NCI-H2081 treated with DMSO at 0.1 percent for 48 hours (cell line): Measurements from ENCODE around the gene KLHL18.
"Not testable (repeated sequence)": the region's sequence is repeated elsewhere in the genome, so short reads cannot be mapped to it uniquely, and the experiment has no call there.

ENCODE experiments used
- DNase-seq: peaks from one replicate; lab custom pipeline; 2025; lab: John Stamatoyannopoulos, UW

Gene KLHL18

DNA sequence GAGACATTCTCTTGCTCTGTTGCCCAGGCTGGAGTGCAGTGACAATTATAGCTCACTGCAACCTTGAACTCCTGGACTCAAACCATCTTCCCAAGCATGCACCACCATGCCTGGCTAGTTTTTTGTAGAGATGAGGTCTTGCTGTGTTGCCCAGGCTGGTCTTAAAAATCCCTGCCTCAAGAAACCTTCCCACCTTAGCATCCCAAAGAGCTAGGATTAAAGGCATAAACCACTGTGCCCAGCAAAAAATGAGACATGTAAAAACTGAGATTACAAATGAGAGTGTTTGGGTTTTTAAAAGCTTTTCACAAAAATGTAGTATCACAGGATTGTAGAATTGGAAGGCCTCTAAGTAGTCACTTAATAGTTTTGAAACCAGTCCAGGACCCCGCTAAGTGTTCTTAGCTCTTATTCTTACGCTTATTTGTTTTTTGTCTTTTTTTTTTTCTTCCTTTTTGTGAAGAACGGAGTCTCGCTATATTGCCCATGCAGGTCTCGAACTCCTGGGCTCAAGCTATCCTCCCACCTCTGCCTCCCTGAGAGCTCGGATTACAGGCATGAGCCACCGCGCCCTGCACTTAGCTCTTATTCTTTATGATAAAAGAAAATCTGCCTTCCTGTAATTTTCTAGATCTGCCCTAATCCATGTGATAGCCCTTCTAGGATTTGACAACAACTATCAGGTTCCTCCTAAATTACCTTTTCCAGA is 31.5 kb downstream of the KLHL18 start:
- DNase-seq, result no peak

DNA sequence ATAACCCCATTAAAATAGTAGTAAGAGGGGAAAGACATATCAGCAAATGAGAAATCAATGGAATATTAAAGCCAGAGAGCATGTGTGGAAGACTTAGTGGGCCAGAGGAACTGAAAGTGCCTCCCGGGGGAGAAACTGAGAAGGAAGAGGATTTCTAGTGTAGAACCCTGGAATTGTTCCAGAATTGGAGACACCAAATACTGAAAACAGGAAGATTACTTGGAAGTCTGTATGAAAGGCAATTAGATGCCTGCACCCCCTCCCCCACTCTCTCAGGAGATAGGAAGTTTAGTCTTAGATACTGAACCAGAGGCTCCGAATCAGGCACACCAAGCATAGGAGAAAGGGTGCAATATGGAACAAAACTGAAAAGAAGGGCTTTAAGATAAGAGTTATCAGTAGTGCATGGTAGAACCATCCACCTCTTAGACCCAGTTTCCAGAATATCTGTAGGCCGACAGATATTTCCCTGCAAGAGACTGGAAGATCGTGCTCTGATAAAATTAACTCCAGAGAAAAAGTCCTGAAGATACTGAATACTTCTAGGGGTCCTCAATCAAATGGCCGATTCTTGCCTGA is 32.4 kb downstream of the KLHL18 start:
- DNase-seq, result no peak

DNA sequence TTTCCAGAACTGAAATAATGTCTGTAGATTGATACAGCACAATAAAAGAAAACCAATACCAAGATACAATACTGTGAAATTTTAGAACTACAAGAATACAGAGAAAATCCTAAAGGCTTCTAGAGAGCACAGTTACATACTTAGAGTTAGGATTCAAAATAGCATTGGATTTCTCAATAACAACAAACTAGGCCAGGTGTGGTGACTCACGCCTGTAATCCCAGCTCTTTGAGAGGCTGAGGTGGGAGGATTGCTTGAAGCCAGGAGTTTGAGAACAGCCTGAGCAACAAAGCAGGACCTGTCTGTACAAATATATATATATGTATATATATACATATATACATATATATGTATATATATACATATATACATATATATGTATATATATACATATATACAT is 33.4 kb downstream of the KLHL18 start:
- not testable (repeated sequence) for DNase-seq

DNA sequence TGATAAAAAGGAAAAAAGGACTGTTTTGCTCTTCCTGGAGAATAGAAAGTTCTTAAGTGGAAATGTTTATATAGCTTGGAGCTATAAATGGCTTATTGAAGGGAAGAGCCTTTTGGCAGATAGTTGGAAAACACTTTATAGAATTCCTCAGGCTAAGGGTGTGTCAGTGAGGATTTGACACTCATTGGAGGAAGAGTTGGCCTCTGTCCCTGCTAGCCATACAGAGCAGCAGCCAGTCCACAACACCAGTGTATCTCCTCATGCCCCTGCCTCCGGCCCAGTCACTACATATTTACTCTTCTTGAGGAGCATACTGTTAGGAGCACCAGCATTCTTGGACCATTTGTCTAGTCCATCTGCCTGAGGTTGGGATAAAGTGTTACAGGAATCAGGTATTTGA is 36.2 kb downstream of the KLHL18 start:
- no peak for DNase-seq

DNA sequence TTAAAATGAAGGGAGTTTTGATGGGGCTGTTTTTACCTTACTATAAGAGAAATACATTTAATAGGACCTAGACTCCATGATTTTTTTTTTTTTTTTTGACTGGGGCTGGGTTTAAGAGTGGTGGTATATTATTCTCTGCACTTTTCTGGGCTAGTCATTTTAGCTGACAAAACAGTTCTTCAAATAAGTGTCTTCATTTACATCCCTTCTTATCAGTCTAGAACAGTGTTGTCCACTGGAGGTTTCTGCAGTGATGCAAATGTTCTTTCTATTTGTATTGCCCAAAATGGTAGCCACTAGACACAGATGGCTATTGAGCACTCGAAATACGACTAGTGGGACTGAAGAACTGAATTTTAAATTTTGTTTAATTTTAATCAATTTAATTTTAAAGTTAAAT is 37.2 kb downstream of the KLHL18 start:
- DNase-seq, result no peak

DNA sequence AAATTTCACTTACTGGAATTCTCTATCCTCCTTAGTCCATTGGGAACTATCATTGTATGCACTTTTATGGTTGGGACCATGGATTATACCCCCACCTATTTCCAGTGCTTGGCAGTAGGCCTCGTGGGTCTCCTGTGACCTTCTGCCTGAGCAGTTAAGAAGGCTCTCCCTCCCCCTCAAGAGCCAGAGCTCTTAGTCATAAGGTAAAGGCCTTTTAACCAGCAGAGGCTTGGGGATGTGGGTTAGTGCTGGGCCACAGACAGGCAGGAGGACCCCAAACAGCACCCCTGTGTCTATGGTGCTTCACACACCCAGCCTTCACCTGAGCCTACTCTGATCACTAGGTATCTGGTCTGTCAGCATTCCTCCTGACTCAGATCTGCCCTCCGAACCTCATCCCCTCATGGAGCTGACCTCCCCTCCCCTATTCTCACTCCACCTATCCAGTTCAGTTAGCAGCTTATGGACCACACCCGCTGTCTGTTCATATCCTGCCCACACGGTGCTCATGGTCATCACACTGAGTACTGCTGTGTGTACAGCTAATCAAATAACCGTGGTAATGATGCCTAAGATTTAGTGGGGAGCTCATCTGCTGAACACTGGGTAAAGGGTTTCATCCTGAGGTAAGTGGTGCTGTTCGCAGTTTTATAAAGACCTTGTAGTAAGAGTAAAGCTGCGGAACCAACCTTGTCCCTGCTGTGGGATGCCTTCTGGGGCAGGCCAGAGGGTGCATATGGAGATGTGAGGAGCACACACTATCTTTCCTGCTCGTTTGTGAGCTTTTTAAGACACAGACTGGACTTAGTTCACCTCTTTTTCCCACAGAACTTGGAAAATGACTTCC is 40.9 kb downstream of the KLHL18 start:
- no peak for DNase-seq

DNA sequence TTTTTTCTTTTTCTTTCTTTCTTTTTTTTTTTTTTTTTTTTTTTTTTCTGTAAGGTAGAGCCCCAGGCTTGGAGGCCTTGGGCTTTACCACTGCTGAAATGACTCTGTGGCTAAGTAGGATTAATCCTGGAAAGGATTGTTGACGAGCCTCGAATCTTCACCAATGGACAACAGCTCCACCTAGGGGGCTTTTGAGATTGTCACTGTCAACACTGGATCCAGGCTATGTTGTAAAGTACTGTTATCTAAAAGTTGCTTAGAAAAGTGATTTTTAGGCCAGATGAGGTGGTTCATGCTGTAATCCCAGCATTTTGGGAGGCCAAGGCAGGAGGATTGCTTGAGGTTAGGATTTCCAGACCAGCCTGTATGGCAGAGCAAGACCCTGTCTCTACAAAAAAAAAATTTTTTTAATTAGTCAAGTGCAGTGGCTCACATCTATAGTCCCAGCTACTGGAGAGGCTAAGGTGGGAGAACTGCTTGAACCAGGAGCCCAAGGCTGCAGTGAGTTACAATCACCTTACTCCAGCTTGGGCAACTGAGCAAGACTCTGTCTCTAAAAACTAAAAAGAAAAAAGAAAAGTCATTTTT is 41.6 kb downstream of the KLHL18 start:
- no peak for DNase-seq

DNA sequence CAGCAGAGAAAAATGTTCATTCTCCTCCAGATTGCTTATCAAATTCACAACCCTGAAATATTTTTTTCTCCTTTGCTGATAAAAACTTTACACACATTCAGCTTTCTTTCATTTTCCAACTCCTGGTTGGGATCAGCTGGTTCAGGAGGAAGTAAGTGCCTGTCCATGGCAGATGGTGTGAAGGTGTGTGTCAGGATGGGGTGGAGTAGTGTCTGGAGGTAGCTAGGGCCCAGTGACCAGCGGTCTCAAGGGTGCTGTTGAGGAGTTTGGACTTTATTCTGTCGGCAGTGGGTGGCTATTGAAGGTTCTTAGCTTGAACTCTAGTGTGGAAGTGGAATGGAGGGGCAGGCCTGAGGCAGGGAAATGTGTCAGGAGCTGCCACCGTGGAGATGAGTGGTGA is 51.2 kb downstream of the KLHL18 start:
- no peak for DNase-seq

DNA sequence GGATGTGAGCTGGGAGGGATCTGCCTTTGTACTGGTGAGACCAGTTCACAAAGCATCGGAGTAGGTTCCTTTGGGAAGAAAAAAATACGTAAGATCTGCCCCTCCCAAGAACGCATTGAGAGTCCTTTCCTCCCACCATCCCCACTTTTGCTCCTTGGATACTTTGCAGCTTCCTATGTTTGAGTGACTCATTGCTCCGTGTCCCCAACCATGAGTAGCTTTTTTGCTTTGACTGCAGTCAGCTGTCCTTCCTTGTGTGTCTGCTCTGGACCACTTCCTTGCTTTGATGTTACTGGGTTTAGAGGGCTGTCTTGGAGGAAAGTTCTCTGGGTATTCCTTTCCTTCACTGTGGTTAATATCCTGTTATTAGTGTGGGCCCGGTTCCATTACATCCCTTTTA is 54.9 kb downstream of the KLHL18 start:
- no peak for DNase-seq

DNA sequence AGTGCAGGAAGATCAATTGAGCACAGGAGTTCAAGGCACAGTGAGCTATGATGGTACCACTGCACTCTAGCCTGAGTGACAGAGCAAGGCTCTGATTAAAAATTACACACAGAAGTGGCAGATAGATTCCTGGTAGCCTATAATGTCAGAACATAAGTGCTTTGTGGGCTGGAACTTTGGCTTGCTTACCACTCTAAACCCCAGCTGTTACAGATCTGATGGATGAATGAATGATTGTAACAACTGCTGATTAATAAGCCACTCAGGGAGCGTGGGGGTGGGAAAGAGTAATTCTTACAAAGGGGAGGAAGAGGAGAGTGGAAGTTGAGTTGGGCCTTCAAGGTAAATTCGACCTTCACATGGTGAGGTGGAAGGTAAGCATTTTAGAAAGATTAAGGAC is 57.2 kb downstream of the KLHL18 start:
- DNase-seq, result no peak

DNA sequence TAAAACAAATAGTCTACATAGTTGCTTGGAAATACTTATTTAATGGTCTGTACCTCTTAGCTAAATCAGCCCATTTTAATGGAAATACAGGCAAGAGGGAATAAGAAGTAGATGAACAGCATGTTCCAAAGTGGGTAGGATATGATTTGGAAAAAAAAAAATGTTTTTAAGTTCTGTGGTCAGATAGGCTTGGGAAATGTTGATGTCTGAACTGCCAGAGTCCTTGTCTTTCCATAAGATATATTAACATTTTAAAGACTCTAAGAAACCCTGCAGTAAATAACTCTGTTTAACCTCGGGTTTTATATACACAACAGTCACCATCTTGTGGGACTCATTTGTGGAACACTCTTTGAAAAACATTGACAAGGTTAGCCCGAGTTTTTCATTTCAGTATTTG is 58.1 kb downstream of the KLHL18 start:
- DNase-seq, result no peak

DNA sequence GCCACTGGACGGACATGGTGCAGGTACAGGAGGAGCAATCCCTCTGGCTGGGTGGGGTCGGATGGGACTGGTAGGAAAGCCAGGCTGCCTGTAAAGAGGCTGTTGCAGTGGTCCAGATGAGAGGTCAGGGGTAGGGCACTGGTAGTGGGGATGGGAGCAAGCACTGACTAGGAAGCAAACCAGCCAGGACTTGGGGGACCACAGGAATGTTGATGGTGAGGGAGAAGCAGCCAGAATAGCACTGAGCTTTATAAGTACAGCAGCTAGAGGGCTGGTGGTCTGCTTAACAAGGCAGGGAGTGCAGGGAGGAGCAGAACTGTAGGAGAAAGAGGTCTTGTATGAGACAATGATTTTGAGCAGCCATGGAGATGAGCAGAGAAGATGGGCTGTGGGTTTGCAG is 59.4 kb downstream of the KLHL18 start:
- no peak for DNase-seq

DNA sequence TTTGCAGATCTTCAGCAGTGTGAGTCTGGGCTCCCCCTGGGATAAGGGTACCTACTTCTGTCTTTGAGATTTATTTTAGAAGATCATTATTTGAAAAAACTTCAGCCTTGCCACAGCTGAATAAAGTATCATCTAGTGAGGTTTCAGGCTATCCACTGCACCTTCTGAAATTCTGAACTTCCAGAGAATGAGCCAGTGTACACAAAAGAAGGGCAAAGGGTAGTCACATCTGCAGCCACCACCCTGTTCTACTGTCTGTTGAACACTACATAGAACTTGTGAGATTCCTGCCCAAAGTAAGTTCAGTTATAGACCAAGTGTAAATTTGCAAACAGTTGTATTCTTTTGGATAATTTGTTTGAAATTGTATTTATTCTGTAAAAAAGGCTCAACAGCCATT is 60.1 kb downstream of the KLHL18 start:
- DNase-seq, result no peak

DNA sequence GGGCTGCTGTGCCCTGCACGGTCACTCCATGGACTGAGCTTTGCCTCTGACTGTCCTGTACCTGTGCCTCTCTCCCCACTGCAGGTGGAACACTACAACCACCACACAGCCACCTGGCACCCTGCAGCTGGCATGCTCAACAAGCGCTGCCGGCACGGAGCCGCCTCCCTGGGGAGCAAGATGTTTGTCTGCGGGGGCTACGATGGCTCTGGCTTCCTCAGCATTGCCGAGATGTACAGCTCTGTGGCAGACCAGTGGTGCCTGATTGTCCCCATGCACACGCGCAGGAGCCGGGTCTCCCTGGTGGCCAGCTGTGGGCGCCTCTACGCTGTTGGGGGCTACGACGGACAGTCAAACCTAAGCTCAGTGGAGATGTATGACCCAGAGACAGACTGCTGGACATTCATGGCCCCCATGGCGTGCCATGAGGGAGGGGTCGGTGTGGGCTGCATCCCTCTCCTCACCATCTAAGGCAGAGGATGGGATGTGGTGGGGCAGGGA is 60.8 kb downstream of the KLHL18 start:
- DNase-seq, result no peak

DNA sequence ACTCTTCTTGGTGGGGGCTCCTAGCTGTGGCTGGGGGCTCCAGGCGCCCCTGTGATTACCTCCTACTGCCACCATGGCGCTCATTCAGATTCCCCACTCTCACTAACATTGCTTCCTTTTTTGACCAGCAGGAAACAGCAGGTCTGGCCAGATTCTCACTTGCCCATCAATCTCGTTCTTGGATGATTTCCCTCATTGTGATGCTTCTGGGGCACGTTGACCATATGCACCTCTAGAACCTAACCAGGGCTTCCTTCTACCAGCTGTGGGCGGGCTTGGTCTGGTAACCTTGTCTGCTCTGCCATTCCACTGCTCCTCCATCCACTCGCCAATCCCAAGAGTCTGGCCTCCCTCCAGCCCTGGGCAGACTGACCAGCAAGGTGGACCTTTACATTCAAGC is 62.2 kb downstream of the KLHL18 start:
- no peak for DNase-seq

DNA sequence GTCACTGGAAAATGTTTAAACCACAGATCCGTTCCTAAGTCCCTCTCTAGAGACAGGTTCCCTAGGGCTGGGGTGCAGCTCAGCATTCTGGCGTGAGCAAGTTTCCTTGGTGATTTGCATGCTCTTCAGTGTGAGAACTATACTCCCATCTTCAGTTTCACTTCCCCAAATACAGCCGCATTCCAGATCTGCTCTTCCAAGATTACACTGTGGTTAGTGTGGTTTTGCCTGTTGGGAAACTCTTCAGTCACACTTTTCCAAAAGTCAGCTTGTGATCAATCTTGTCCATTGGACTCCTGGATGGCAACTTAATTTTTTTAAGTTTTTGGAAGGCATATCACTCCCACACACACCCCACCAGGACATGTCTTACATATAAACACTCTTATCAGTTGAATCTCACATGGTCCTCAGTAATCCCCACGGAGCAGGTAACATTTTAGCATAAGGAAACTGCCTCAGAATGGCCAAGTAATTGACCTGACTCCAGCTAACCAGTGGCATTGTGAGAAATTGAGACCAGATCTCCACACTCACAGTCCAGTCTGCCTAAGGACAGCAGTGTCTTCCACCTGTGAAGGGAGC is 64.6 kb downstream of the KLHL18 start:
- DNase-seq, result no peak

DNA sequence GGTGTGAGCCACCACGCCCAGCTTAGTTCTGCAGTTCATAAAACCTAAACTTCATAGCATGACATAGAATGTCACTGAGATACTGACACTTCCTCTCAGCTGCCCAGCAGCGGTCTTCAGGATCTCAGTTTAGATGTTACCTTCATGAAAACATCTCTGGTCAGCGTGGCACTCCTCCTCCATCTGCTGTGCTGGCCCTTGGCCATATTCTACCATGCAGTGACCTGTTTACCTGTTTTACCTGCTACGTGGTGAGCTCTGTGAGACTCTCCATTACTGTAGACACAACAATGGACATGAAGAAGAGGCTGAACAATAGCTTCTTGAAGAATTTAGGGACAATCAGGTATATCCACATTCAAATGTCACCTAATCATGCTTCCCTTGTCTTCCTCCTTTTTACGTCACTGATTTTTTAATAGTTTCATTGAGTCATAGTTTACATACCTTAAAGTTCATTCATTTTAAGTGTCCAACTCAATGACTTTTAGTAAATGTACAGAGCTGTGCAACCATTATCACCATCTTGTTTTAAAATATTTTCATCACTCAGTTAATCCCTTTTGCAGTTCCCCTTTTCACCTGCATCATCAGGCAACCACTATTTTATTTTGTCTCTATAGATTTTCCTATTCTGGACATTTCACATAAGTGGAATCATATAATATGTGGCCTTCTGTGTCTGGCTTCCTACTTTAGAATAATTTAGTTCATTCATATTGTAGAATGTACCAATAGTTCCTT is 65.8 kb downstream of the KLHL18 start:
- DNase-seq, result no peak

DNA sequence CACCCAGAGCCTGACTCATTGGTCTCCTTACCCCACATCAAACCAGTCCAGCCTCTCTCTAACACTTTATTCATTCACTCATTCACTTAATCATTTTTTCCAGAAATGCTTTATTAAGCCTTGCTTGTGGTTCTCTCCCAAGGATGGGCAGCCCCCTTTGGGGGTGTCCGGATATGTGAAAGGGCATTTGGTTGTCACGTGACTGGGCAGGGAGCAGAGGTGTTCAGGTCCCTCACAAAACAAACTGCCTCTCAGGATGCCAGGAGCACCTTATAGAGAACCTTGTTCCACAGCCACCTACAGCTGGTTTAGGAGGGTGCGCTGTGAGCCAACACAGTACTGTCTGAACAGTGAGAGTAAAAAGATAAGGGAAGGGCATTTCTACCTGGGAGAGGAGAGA is 72.3 kb downstream of the KLHL18 start:
- DNase-seq, result no peak

DNA sequence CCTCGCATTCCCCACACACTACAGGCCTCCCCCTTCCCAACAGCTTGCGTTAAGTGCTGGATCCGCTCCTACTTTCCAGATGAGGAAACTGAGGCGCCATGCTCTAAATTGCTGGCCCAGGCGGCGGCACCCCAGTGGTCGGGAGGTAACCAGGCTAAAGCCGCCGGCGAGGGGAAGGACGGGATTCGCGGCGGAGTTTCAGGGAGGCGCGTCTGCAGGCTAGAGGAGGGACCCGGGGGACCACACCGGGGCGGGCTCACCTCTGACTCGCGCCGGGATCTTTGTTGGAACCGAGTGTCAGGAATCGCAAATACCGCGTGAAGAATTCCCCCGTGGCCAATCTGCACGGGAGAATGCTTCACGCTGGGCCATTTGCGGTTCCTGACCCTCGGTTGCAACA is 73.5 kb downstream of the KLHL18 start:
- DNase-seq, result no peak

DNA sequence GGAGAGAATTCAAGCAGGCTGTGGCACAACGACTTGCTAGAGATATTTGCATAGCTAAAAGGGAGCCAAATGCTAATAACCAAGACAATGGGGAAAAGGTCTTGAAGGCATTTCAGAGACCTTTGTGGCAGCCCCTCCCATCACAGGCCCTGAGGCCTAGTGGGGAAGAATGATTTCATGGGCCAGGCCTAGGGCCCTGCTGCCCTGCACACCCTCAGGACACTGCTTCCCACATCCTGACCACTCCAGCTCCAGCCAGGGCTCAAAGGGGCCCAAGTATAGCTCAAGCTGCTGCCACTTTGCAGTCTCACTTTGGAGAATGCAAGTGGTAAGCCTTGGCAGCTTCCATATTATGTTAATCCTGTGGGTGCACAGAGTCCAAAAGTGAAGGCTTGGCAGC is 76.6 kb downstream of the KLHL18 start:
- no peak for DNase-seq

DNA sequence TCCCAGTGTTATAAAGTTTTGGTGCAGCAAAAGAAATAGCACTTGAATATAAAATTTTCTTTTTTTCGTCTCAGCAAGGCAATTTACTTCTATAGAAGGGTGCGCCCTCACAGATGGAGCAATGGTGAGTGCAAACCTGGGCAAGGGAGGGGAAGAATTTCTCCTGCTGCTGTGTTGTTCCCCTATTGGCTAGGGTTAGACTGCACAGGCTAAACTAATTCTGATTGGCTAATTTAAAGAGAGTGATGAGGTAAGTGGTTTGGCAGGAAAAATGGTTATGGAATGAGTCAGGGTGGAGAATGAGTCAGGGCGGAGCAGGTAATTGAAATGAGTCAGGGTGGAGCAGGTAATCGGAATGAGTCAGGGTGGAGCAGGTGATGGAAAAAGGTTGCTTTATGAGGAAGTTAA is 77.4 kb downstream of the KLHL18 start:
- DNase-seq, result not testable (repeated sequence)

DNA sequence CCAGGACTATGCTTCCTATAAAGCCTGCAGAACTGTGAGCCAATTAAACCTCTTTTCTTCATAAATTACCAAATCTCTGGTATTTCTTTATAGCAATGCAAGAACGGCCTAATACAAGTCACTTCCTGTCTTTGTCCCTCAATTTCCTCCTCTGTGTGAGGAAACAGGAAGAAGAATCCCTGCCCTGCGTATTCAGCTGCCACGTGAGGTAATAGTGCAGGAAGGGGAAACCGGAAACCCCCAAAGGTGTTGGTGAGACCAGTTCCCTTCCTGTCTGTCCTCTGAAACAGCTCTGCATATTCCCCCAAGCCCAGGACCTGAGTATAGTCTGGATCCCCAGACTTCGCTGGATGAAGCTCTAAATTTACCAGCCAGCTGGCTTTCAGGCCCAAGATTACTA is 80.0 kb downstream of the KLHL18 start:
- DNase-seq, result no peak
